ENCODE results near the gene ALDH1A1. TPM values are rescaled to one million over a fixed set of nuclear protein-coding genes. Genes with fewer than 3 reads are reported as not detected.

The ALDH1A1 gene
- total and polyA plus RNA-seq, 2 of the 8 experiments (the other 6 are each of a cell fraction or from before 2014, with no cell fraction given): 0.50 to 0.82 TPM

DNA sequence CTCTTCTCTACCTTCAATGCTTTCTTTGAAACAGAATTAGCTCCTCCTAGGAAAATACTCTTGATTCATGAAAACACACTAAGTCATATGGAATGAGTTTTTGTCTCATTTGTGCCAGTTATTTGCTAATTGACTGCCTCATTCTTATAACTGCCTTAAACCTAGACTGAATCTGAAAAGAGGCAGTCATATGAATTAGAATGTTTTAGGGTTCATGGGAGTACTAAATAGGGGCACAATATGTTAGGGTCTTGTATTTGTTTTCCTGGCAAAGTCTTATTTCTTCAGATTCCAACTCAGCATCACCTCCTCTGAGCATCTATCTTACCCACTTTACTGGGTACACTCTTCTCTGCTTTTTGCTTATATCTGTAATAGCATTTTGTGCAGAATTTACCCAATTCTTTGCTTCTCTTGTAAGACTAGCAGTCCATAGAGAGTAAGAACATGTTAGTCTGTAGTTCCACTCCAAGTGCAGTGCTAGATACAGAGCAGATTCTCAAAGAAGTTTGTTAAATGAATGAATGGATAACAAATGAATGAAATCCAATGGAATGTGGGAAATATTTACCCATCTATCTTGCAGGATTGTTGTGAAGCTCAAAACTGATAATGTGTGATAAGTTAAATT is 43.9 kb upstream of the ALDH1A1 start (continued):
- no peak for TF ChIP-seq CBX8 (IDR thresholded peaks at IDR 0.05; ENCODE audit: borderline replicate concordance, low read depth, low read length)

Measured in H1 (cell line).